Neural cell (in vitro differentiated cells): ENCODE measurements around the gene GCN1. TPM values are rescaled to one million over a fixed set of nuclear protein-coding genes. Genes with fewer than 3 reads are reported as not detected.

Experiments used
- H2AFZ ChIP-seq: fragments of 200-600, 300-800 bp; sonication (generic), shearing (Covaris generic); 2 replicates; pipeline ENCODE4 v1.6.0; 2014; ENCODE audit warnings: low read depth, mild to moderate bottlenecking, antibody characterized with exemption, low read length, moderate library complexity
- H3F3A ChIP-seq: fragments of 200-600 bp; shearing (Covaris generic); 2 replicates; pipeline ENCODE4 v1.6.1; 2016; ENCODE audit warnings: mild to moderate bottlenecking, moderate library complexity, mixed read lengths, antibody characterized with exemption, low read length; ENCODE audit not compliant: insufficient read depth, poor library complexity, severe bottlenecking
- H3K27ac ChIP-seq: fragments of 200-600, 300-800 bp; sonication (generic), shearing (Covaris generic); 2 replicates; pipeline ENCODE4 v1.5.1; 2014; ENCODE audit warnings: mild to moderate bottlenecking, low read length, moderate library complexity
- H3K27me3 ChIP-seq: fragments of 300-800, 200-600 bp; sonication (generic), shearing (Covaris generic); 2 replicates; pipeline ENCODE4 v1.6.0; 2014; ENCODE audit warnings: mild to moderate bottlenecking, low read depth, low read length, moderate library complexity; ENCODE audit not compliant: insufficient read depth
- H3K36me3 ChIP-seq: fragments of 300-800, 200-600 bp; sonication (generic), shearing (Covaris generic); 2 replicates; pipeline ENCODE4 v1.5.1; 2014; ENCODE audit warnings: mild to moderate bottlenecking, antibody characterized with exemption, low read length, moderate library complexity; ENCODE audit not compliant: insufficient read depth
- H3K4me2 ChIP-seq: fragments of 300-800, 200-600 bp; sonication (generic), shearing (Covaris generic); 2 replicates; pipeline ENCODE4 v1.6.0; 2014; ENCODE audit warnings: mild to moderate bottlenecking, low read length
- H3K4me3 ChIP-seq: fragments of 300-800, 200-600 bp; sonication (generic), shearing (Covaris generic); 2 replicates; pipeline ENCODE4 v1.5.1; 2014; ENCODE audit warnings: mild to moderate bottlenecking, low read length, moderate library complexity
- H3K79me2 ChIP-seq: fragments of 200-600 bp; shearing (Covaris generic); replicated peaks from 2 replicates; pipeline ENCODE4 v1.6.0; 2014; ENCODE audit warnings: mild to moderate bottlenecking, low read length, moderate library complexity; ENCODE audit not compliant: insufficient read depth
- H3K9ac ChIP-seq: fragments of 300-800, 200-600 bp; sonication (generic), shearing (Covaris generic); 2 replicates; pipeline ENCODE4 v1.6.1; 2016; ENCODE audit warnings: mild to moderate bottlenecking, low read length, mixed read lengths
- H3K9me2 ChIP-seq: fragments of 200-600 bp; shearing (Covaris generic); 2 replicates; pipeline ENCODE4 v1.6.1; 2016; ENCODE audit warnings: mild to moderate bottlenecking, low read length, mixed read lengths; ENCODE audit not compliant: insufficient read depth
- H3K9me3 ChIP-seq: fragments of 200-600, 300-800 bp; sonication (generic), shearing (Covaris generic); 2 replicates; pipeline ENCODE4 v1.6.1; 2016; ENCODE audit warnings: mild to moderate bottlenecking, mixed run types, low read length, moderate library complexity, mixed read lengths
- H4K20me1 ChIP-seq: fragments of 200-600 bp; shearing (Covaris generic); 2 replicates; pipeline ENCODE4 v1.6.1; 2016; ENCODE audit warnings: mild to moderate bottlenecking, mixed run types; ENCODE audit not compliant: insufficient read depth
- EP300 ChIP-seq: fragments of 450-650 bp; conservative IDR thresholded peaks from 2 replicates; pipeline ENCODE4 v1.6.1; 2014; ENCODE audit warnings: antibody characterized with exemption, mild to moderate bottlenecking, moderate library complexity; ENCODE audit not compliant: poor library complexity, severe bottlenecking
- EZH2 ChIP-seq: fragments of 200-600, 300-800 bp; shearing (Covaris generic), sonication (generic); IDR thresholded peaks from 2 replicates; pipeline ENCODE4 v1.6.1; 2014; ENCODE audit warnings: antibody characterized with exemption, low read length, borderline replicate concordance, mild to moderate bottlenecking; ENCODE audit not compliant: insufficient read depth, poor library complexity, severe bottlenecking
- MXI1 ChIP-seq: fragments of 450-650 bp; conservative IDR thresholded peaks from 2 replicates; pipeline ENCODE4 v1.6.1; 2014; ENCODE audit warnings: antibody characterized with exemption, mild to moderate bottlenecking; ENCODE audit not compliant: poor library complexity, severe bottlenecking
- POLR2AphosphoS5 ChIP-seq: IDR thresholded peaks from 2 replicates; pipeline ENCODE4 v1.6.1; 2012
- RAD21 ChIP-seq: fragments of 450-650 bp; conservative IDR thresholded peaks from 2 replicates; pipeline ENCODE4 v1.6.1; 2014; ENCODE audit warnings: antibody characterized with exemption, mild to moderate bottlenecking, moderate library complexity
- SMC3 ChIP-seq: fragments of 450-650 bp; conservative IDR thresholded peaks from 2 replicates; pipeline ENCODE4 v1.6.1; 2014; ENCODE audit warnings: antibody characterized with exemption, mild to moderate bottlenecking, moderate library complexity; ENCODE audit not compliant: poor library complexity
- TAF1 ChIP-seq: IDR thresholded peaks from 2 replicates; pipeline ENCODE4 v1.6.1; 2012; ENCODE audit warnings: low read depth
- polyA plus RNA-seq: library from polyadenylated mRNA; depleted of rRNA; stranded (reverse); fragments of >200 nt; gene quantifications from 2 replicates; pipeline ENCODE4 v1.2.3, GENCODE V29; 2014
- TF ChIP-seq, protein P1 (sequence below): fragments of 450-650 bp; IDR thresholded peaks from 2 replicates; pipeline ENCODE4 v1.5.1; 2014; ENCODE audit warnings: antibody characterized with exemption, mild to moderate bottlenecking, moderate library complexity; ENCODE audit not compliant: poor library complexity, severe bottlenecking
- TF ChIP-seq, protein P2 (sequence below): IDR thresholded peaks from 2 replicates; pipeline ENCODE4 v1.6.1; 2012; ENCODE audit warnings: borderline replicate concordance

Gene GCN1
- polyA plus RNA-seq, 1 donor from 2014 or later: 21.5 TPM

DNA sequence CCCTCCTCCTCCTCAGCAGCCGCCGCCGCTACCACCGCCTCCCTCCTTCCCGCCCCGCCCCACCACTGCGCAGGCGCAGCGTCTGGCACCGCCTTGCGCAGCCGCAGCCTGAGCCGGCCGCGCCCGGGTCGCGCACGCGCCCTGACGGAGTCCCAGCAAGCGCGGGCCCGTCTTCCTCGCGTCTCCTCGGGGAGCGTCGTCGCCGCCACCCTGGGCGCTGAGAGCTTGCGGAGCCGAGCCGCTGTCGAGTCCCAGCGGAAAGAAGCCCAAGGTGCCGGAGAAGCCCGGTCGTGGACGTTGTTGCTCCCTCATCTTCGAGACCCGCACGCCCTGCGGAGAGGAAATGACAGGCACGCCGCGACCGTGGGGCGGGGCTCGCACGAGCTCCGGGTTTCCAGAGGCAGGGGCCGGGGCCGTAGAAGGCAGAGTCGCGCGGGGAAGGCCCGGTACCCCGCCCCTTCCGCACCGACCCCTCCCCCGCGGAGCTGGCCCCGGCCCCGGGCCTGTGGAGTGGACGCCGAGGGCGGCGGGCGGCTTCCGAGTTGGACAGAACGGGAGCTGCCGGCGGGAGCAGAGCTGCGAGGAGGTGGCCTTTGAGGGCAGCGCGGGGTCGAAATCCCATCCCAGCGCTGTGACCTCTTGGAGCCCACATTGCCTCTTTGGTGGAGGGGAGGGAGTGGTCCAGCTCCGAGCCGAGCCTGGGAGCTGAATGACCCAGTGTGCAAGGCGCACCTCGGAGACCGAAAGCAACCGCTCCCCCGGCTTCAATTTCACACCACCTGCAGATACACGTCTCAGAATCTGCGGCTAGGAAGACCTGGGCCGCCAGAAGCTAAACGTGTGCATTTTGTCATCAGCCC lies 77.5 kb downstream of the GCN1 start:
- H3K27ac ChIP-seq: peak overlapping the region; percentile 91
- H3K9ac ChIP-seq: peak overlapping the region; percentile 87
- TF ChIP-seq SMC3 (peak; percentile 35), POLR2AphosphoS5 (peak; percentile 92), EZH2 (no peak), RAD21 (peak; percentile 51), MXI1 (peak; percentile 96), TAF1 (peak; percentile 63), EP300 (peak; percentile 38)
- TF ChIP-seq, protein P1, sequence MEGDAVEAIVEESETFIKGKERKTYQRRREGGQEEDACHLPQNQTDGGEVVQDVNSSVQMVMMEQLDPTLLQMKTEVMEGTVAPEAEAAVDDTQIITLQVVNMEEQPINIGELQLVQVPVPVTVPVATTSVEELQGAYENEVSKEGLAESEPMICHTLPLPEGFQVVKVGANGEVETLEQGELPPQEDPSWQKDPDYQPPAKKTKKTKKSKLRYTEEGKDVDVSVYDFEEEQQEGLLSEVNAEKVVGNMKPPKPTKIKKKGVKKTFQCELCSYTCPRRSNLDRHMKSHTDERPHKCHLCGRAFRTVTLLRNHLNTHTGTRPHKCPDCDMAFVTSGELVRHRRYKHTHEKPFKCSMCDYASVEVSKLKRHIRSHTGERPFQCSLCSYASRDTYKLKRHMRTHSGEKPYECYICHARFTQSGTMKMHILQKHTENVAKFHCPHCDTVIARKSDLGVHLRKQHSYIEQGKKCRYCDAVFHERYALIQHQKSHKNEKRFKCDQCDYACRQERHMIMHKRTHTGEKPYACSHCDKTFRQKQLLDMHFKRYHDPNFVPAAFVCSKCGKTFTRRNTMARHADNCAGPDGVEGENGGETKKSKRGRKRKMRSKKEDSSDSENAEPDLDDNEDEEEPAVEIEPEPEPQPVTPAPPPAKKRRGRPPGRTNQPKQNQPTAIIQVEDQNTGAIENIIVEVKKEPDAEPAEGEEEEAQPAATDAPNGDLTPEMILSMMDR: no peak
- TF ChIP-seq, protein P2, sequence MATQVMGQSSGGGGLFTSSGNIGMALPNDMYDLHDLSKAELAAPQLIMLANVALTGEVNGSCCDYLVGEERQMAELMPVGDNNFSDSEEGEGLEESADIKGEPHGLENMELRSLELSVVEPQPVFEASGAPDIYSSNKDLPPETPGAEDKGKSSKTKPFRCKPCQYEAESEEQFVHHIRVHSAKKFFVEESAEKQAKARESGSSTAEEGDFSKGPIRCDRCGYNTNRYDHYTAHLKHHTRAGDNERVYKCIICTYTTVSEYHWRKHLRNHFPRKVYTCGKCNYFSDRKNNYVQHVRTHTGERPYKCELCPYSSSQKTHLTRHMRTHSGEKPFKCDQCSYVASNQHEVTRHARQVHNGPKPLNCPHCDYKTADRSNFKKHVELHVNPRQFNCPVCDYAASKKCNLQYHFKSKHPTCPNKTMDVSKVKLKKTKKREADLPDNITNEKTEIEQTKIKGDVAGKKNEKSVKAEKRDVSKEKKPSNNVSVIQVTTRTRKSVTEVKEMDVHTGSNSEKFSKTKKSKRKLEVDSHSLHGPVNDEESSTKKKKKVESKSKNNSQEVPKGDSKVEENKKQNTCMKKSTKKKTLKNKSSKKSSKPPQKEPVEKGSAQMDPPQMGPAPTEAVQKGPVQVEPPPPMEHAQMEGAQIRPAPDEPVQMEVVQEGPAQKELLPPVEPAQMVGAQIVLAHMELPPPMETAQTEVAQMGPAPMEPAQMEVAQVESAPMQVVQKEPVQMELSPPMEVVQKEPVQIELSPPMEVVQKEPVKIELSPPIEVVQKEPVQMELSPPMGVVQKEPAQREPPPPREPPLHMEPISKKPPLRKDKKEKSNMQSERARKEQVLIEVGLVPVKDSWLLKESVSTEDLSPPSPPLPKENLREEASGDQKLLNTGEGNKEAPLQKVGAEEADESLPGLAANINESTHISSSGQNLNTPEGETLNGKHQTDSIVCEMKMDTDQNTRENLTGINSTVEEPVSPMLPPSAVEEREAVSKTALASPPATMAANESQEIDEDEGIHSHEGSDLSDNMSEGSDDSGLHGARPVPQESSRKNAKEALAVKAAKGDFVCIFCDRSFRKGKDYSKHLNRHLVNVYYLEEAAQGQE: peak; percentile 79
- no peaks in the 10 kb centered on the region for H3F3A ChIP-seq
- peak overlapping the region; percentile 95 for H3K4me3 ChIP-seq
- no peaks in the 10 kb centered on the region for H3K9me2 ChIP-seq
- H3K9me3 ChIP-seq: no peaks in the 10 kb centered on the region
- H3K36me3 ChIP-seq: no peaks in the 10 kb centered on the region
- H3K79me2 ChIP-seq: peaks cover 40% of the 10 kb centered on the region
- H2AFZ ChIP-seq: peak overlapping the region; percentile 92
- H3K4me2 ChIP-seq: peak overlapping the region; percentile 87
- H4K20me1 ChIP-seq: no peaks in the 10 kb centered on the region
- H3K27me3 ChIP-seq: no peaks in the 10 kb centered on the region

DNA sequence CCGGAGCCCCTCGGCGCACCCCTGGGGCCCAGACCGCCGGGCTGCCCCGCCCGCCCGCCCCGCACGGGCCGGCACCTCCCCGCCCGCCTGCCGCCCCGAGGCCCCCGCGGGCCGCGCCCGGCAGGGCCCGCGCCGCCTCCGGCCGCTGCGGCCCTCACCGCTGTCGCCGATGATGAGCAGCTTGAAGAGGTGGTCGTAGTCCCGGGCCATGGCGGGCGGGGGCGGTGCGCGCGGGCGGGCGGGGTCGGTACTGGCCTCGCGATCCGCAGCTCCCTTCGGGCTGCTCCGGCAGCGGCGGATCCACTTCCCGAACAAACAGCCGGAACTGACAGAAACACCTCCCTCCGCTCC lies 78.1 kb downstream of the GCN1 start, which contains the start of gene RAB35:
TSS of gene RAB35 (minus strand) at position 313 of the 351 bp plus-strand sequence. CDS start at position 210, 103 bp downstream.
- Histone ChIP-seq H3K9ac (peak within 1 kb of the TSS; percentile 87), H4K20me1 (no peaks in the 10 kb centered on the region), H3K4me2 (peak within 1 kb of the TSS; percentile 87), H3K27ac (peak within 1 kb of the TSS; percentile 91), H3K9me3 (no peaks in the 10 kb centered on the region), H3K4me3 (peak within 1 kb of the TSS; percentile 95), H3K36me3 (no peaks in the 10 kb centered on the region), H3F3A (no peaks in the 10 kb centered on the region), H3K79me2 (peaks cover 40% of the 10 kb centered on the region), H3K27me3 (no peaks in the 10 kb centered on the region), H3K9me2 (no peaks in the 10 kb centered on the region), H2AFZ (peak within 1 kb of the TSS; percentile 92)
- TF ChIP-seq MXI1: no peak
- no peak for TF ChIP-seq EP300
- TF ChIP-seq, protein P2: no peak
- no peak for TF ChIP-seq POLR2AphosphoS5
- no peak for TF ChIP-seq EZH2
- TF ChIP-seq RAD21: no peak
